Measurements from ENCODE around the gene FGFBP1.

The FGFBP1 gene

GRCh38 chr4:15914291-15914690, 24.2 kb downstream of the FGFBP1 start:
- Histone ChIP-seq H3K36me3 (ENCODE audit: control insufficient read depth in 2 of 2, insufficient read depth in 1 of 2, low read length in 2 of 2) (no peaks in the 10 kb centered on the region), H3K4me1 (ENCODE audit: control insufficient read depth, insufficient read depth, low read length) (no peaks in the 10 kb centered on the region), H3K27ac (ENCODE audit: extremely low read depth, low read depth, low read length) (no peak overlapping the region), H3K9me3 (ENCODE audit: control insufficient read depth, insufficient read depth, low read depth, low read length) (no peaks in the 10 kb centered on the region), H3K4me3 (ENCODE audit: low read depth, low read length) (no peak overlapping the region)
- CTCF ChIA-PET = interaction anchor here (1.0 kb wide), 1 partner anchor 32 kb away, joined by 4 read pairs; no protein-coding TSS in a partner anchor
- TF ChIP-seq, protein P1, sequence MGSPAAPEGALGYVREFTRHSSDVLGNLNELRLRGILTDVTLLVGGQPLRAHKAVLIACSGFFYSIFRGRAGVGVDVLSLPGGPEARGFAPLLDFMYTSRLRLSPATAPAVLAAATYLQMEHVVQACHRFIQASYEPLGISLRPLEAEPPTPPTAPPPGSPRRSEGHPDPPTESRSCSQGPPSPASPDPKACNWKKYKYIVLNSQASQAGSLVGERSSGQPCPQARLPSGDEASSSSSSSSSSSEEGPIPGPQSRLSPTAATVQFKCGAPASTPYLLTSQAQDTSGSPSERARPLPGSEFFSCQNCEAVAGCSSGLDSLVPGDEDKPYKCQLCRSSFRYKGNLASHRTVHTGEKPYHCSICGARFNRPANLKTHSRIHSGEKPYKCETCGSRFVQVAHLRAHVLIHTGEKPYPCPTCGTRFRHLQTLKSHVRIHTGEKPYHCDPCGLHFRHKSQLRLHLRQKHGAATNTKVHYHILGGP (tag by site-specific recombination; IDR thresholded peaks at IDR 0.05) = no peak
- TF ChIP-seq ZFHX2 (tag by site-specific recombination; conservative IDR thresholded peaks at IDR 0.05) = no peak
- no peak for TF ChIP-seq MZF1 (tag by site-specific recombination; IDR thresholded peaks at IDR 0.05; ENCODE audit: borderline replicate concordance)
- TF ChIP-seq, protein P2, sequence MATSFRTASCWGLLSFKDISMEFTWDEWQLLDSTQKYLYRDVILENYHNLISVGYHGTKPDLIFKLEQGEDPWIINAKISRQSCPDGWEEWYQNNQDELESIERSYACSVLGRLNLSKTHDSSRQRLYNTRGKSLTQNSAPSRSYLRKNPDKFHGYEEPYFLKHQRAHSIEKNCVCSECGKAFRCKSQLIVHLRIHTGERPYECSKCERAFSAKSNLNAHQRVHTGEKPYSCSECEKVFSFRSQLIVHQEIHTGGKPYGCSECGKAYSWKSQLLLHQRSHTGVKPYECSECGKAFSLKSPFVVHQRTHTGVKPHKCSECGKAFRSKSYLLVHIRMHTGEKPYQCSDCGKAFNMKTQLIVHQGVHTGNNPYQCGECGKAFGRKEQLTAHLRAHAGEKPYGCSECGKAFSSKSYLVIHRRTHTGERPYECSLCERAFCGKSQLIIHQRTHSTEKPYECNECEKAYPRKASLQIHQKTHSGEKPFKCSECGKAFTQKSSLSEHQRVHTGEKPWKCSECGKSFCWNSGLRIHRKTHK (tag by site-specific recombination; IDR thresholded peaks at IDR 0.05) = no peak
- TF ChIP-seq, protein P3, sequence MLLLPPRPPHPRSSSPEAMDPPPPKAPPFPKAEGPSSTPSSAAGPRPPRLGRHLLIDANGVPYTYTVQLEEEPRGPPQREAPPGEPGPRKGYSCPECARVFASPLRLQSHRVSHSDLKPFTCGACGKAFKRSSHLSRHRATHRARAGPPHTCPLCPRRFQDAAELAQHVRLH (tag by site-specific recombination; IDR thresholded peaks at IDR 0.05) = no peak
- TF ChIP-seq PRDM1 (tag by site-specific recombination; IDR thresholded peaks at IDR 0.05) = no peak
- no peak for TF ChIP-seq HOXA7 (CRISPR knock-in tag; IDR thresholded peaks at IDR 0.05; ENCODE audit: borderline replicate concordance)
- TF ChIP-seq ZNF211 (tag by site-specific recombination; IDR thresholded peaks at IDR 0.05; ENCODE audit: low read depth) = no peak
- no peak for TF ChIP-seq ZNF701 (tag by site-specific recombination; IDR thresholded peaks at IDR 0.05)
- no peak for TF ChIP-seq ZNF132 (tag by site-specific recombination; IDR thresholded peaks at IDR 0.05; ENCODE audit: borderline replicate concordance)
- TF ChIP-seq KLF10 (tag by site-specific recombination; IDR thresholded peaks at IDR 0.05) = no peak
- TF ChIP-seq, protein P4, sequence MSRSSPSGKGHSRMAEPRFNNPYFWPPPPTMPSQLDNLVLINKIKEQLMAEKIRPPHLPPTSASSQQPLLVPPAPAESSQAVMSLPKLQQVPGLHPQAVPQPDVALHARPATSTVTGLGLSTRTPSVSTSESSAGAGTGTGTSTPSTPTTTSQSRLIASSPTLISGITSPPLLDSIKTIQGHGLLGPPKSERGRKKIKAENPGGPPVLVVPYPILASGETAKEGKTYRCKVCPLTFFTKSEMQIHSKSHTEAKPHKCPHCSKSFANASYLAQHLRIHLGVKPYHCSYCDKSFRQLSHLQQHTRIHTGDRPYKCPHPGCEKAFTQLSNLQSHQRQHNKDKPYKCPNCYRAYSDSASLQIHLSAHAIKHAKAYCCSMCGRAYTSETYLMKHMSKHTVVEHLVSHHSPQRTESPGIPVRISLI (tag by site-specific recombination; IDR thresholded peaks at IDR 0.05) = no peak
- no peak for TF ChIP-seq ZNF600 (tag by site-specific recombination; IDR thresholded peaks at IDR 0.05)
- POLR2A ChIA-PET = no interaction called here

DNA sequence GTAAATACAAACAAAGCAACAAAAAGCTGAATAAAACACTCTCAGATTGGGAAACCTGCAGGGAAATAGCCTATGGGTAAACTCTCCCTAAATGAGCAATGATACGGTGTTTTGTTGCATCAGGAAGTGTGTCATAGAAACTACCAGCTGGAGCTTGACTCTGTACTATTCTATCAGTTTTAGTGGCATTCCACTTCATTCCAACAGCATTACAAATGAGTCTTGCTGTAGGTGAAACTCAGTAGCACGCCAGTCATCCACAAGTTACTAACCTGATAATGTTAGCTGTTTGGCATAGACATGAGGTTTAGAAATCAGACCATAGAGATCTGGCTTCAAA, 24.9 kb downstream of the FGFBP1 start:
- no peaks in the 10 kb centered on the region for H3K36me3 ChIP-seq (ENCODE audit: control insufficient read depth in 2 of 2, insufficient read depth in 1 of 2, low read length in 2 of 2)
- no peaks in the 10 kb centered on the region for H3K9me3 ChIP-seq (ENCODE audit: control insufficient read depth, insufficient read depth, low read depth, low read length)
- TF ChIP-seq, protein P5, sequence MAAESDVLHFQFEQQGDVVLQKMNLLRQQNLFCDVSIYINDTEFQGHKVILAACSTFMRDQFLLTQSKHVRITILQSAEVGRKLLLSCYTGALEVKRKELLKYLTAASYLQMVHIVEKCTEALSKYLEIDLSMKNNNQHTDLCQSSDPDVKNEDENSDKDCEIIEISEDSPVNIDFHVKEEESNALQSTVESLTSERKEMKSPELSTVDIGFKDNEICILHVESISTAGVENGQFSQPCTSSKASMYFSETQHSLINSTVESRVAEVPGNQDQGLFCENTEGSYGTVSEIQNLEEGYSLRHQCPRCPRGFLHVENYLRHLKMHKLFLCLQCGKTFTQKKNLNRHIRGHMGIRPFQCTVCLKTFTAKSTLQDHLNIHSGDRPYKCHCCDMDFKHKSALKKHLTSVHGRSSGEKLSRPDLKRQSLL (tag by site-specific recombination; IDR thresholded peaks at IDR 0.05) = no peak
- TF ChIP-seq ZNF596 (tag by site-specific recombination; IDR thresholded peaks at IDR 0.05) (no peak), FEZF1 (tag by site-specific recombination; IDR thresholded peaks at IDR 0.05) (peak; percentile 62), ZNF138 (tag by site-specific recombination; IDR thresholded peaks at IDR 0.05; ENCODE audit: borderline replicate concordance) (no peak), ZNF48 (tag by site-specific recombination; IDR thresholded peaks at IDR 0.05) (no peak)
- no peak overlapping the region for H3K27ac ChIP-seq (ENCODE audit: extremely low read depth, low read depth, low read length)
- H3K4me3 ChIP-seq (ENCODE audit: low read depth, low read length) = no peak overlapping the region
- ChIA-PET CTCF (interaction anchor here (1.0 to 1.2 kb wide), 2 partner anchors 31 to 108 kb away, joined by 3 to 4 read pairs; no protein-coding TSS in a partner anchor), POLR2A (no interaction called here)
- no peaks in the 10 kb centered on the region for H3K4me1 ChIP-seq (ENCODE audit: control insufficient read depth, insufficient read depth, low read length)

Data from HEK293 (cell line).